GM10266 (cell line): ENCODE results near the gene PARD6B.

Experiments used
- DNase-seq: peaks from one replicate; pipeline ENCODE4 v3.0.0; 2012; ENCODE audit errors: extremely low spot score
- CTCF ChIP-seq: IDR thresholded peaks from 2 replicates; pipeline ENCODE4 v1.5.1; 2012; ENCODE audit warnings: mild to moderate bottlenecking, low read depth; ENCODE audit not compliant: control insufficient read depth, insufficient read depth; ENCODE audit errors: missing control alignments

Gene PARD6B

GRCh38 chr20:50783390-50783789, 52.0 kb downstream of the PARD6B start:
- no peak for TF ChIP-seq CTCF
- DNase-seq, result no peak

GRCh38 chr20:50783903-50784302, 52.5 kb downstream of the PARD6B start:
- TF ChIP-seq CTCF, result no peak
- no peak for DNase-seq

GRCh38 chr20:50784464-50784863, 53.1 kb downstream of the PARD6B start:
- TF ChIP-seq CTCF, result no peak
- DNase-seq, result no peak

- DNase-seq, result no peak
- TF ChIP-seq CTCF, result no peak
Measured at GRCh38 chr20:50786703-50787102, 55.3 kb downstream of the PARD6B start.

GRCh38 chr20:50787181-50787580, 55.8 kb downstream of the PARD6B start:
- no peak for TF ChIP-seq CTCF
- no peak for DNase-seq

- DNase-seq, result no peak
- TF ChIP-seq CTCF, result no peak
Measured at GRCh38 chr20:50788045-50788991, 56.9 kb downstream of the PARD6B start.

- no peak for TF ChIP-seq CTCF
Measured at GRCh38 chr20:50789968-50790650, 58.7 kb downstream of the PARD6B start.

More at GRCh38 chr20:50789968-50790650, 58.7 kb downstream of the PARD6B start:
- no peak for DNase-seq
